ENCODE measurements around the gene TCF7. TPM values are rescaled to one million over a fixed set of nuclear protein-coding genes. Genes with fewer than 3 reads are reported as not detected.

TCF7 gene
- total RNA-seq, 1 experiment from 2014 or later = 18.2 TPM

- Histone ChIP-seq H3K4me1 (ENCODE audit: insufficient read depth, low read length) (no peaks in the 10 kb centered on the region), H3K18ac (ENCODE audit: insufficient read length, low read depth, low read length) (no peak overlapping the region), H4K8ac (replicated peaks; ENCODE audit: insufficient read length, low read depth, low read length) (no peak overlapping the region), H2BK120ac (ENCODE audit: low read depth, low read length, poor library complexity, severe bottlenecking) (no peak overlapping the region), H3K14ac (ENCODE audit: insufficient read depth, low read length) (no peak overlapping the region), H3T11ph (ENCODE audit: low read length) (no peak overlapping the region), H3K27me3 (ENCODE audit: insufficient read depth, low read length) (no peaks in the 10 kb centered on the region), H3K9me3 (ENCODE audit: control insufficient read depth, low read depth, low read length) (no peaks in the 10 kb centered on the region), H4K91ac (ENCODE audit: insufficient read length, low read depth, low read length) (no peak overlapping the region), H4K5ac (ENCODE audit: insufficient read length, low read depth, low read length) (no peak overlapping the region), H3K9ac (ENCODE audit: extremely low read depth, insufficient read length, low read length) (no peak overlapping the region), H3K4ac (ENCODE audit: low read depth, low read length) (no peak overlapping the region), H2AK5ac (ENCODE audit: insufficient read length, low read length) (no peak overlapping the region), H3K27ac (ENCODE audit: insufficient read length, low read depth, low read length) (no peak overlapping the region), H3K56ac (ENCODE audit: insufficient read length, low read depth, low read length) (no peak overlapping the region), H3K79me1 (ENCODE audit: insufficient read depth, low read depth, low read length, poor library complexity, severe bottlenecking) (peaks cover 3% of the 10 kb centered on the region), H2AFZ (ENCODE audit: low read length) (no peak overlapping the region), H3K4me2 (ENCODE audit: insufficient read depth, insufficient read length, low read length) (no peak overlapping the region), H3K23me2 (ENCODE audit: insufficient read length, low read depth, low read length, poor library complexity, severe bottlenecking) (no peaks in the 10 kb centered on the region), H2BK20ac (ENCODE audit: low read depth, low read length, poor library complexity, severe bottlenecking) (no peak overlapping the region), H2BK15ac (ENCODE audit: low read depth, low read length) (no peak overlapping the region), H3K23ac (ENCODE audit: insufficient read length, low read depth, low read length) (no peak overlapping the region), H3K79me2 (ENCODE audit: insufficient read depth, low read length) (no peaks in the 10 kb centered on the region; the same call in 1 of the 2 replicates), H2BK12ac (ENCODE audit: insufficient read length, low read depth, low read length) (no peak overlapping the region), H4K20me1 (ENCODE audit: control insufficient read depth, insufficient read depth, insufficient read length) (no peaks in the 10 kb centered on the region), H2BK5ac (ENCODE audit: insufficient read length, low read length) (no peak overlapping the region)
- H3K36me3 Mint-ChIP-seq (ENCODE audit: insufficient read depth in 1 of 3, low read depth in 3 of 3) = peaks cover 7 to 15% (median 13%) of the 10 kb centered on the region in 3 experiments; a peak in 6 of 7 replicates
- no peak overlapping the region for H3K27ac Mint-ChIP-seq
- H3K4me3 Mint-ChIP-seq = no peak overlapping the region
- no peak for TF ChIP-seq CTCF (conservative IDR thresholded peaks at IDR 0.05)
- H3K27me3 Mint-ChIP-seq (ENCODE audit: low read depth) = no peaks in the 10 kb centered on the region
- H3K9me3 Mint-ChIP-seq = no peaks in the 10 kb centered on the region
- no CpG with 5 or more reads among the region's 7 CpGs for WGBS (ENCODE audit: extremely low coverage, insufficient read length, low lambda C conversion rate)
- peaks cover 12 to 16% of the 10 kb centered on the region in 2 experiments for H3K4me1 Mint-ChIP-seq
- peak; percentile 12 for DNase-seq
Observed at GRCh38 chr5:134135091-134135655, 20.7 kb downstream of the TCF7 start.

Data from H9 (cell line).